K562 (cell line): ENCODE data around the gene TAS2R5. TPM values are rescaled to one million over a fixed set of nuclear protein-coding genes. Genes with fewer than 3 reads are reported as not detected.

Experiments
- ARID1B ChIP-seq: fragments of 450-650 bp; IDR thresholded peaks from 2 replicates; pipeline ENCODE4 v1.6.1; 2016; ENCODE audit warnings: antibody characterized with exemption, mild to moderate bottlenecking, inconsistent platforms
- BRD9 ChIP-seq: fragments of 450-650 bp; IDR thresholded peaks from 2 replicates; pipeline ENCODE4 v1.6.1; 2018; ENCODE audit warnings: low read depth; ENCODE audit not compliant: partially characterized antibody
- CBFA2T2 ChIP-seq: fragments of 450-650 bp; conservative IDR thresholded peaks from 2 replicates; pipeline ENCODE4 v1.6.1; 2017; ENCODE audit warnings: mild to moderate bottlenecking
- GTF2F1 ChIP-seq: IDR thresholded peaks from 2 replicates; pipeline ENCODE4 v1.6.1; 2011; ENCODE audit warnings: low read depth, low read length, improper control_type of control experiment
- KLF1 ChIP-seq: fragments of 450-650 bp; IDR thresholded peaks from 2 replicates; pipeline ENCODE4 v1.6.1; 2016; ENCODE audit warnings: missing genetic modification characterization, missing compliant biosample characterization
- MYNN ChIP-seq, 2 experiments: sonication (generic); formaldehyde crosslinking in 1 of 2; IDR thresholded peaks; 2 replicates each; pipeline versions ENCODE4 v1.5.0 to v1.6.1; 2016 to 2020; ENCODE audit warnings: antibody characterized with exemption in 1 of 2, missing genetic modification reagents in 1 of 2
- NCOR1 ChIP-seq: fragments of 450-650 bp; IDR thresholded peaks from 2 replicates; pipeline ENCODE4 v1.6.1; 2016; ENCODE audit warnings: mild to moderate bottlenecking, moderate library complexity
- NONO ChIP-seq, 2 experiments: fragments of 200-400 bp in 1 of 2; fragments of 450-650 bp in 1 of 2; formaldehyde crosslinking in 1 of 2; IDR thresholded peaks; 2 replicates each; pipeline ENCODE4 v1.6.1; 2017; ENCODE audit warnings: low read depth in 2 of 2, mild to moderate bottlenecking in 2 of 2, moderate library complexity in 2 of 2, low read length in 1 of 2
- SMARCA5 ChIP-seq: fragments of 450-650 bp; IDR thresholded peaks from 2 replicates; pipeline ENCODE4 v1.6.1; 2016
- TAF9B ChIP-seq: fragments of 450-650 bp; IDR thresholded peaks from 2 replicates; pipeline ENCODE4 v1.6.1; 2018; ENCODE audit warnings: mild to moderate bottlenecking; ENCODE audit not compliant: partially characterized antibody
- TAL1 ChIP-seq: fragments of 450-650 bp; IDR thresholded peaks from 2 replicates; pipeline ENCODE4 v1.6.1; 2016; ENCODE audit warnings: mild to moderate bottlenecking
- TCF7 ChIP-seq: sonication (generic); IDR thresholded peaks from 2 replicates; pipeline ENCODE4 v1.6.1; 2016; ENCODE audit warnings: antibody characterized with exemption, borderline replicate concordance
- TRIM24 ChIP-seq, 2 experiments: fragments of 450-650 bp; IDR thresholded peaks; 2 replicates each; pipeline ENCODE4 v1.6.1; 2016
- XRCC4 ChIP-seq: IDR thresholded peaks from one replicate; pipeline ENCODE4 v1.6.1; 2011; ENCODE audit not compliant: insufficient read depth, insufficient read length; ENCODE audit errors: extremely low read depth
- ZNF282 ChIP-seq: sonication (generic); formaldehyde crosslinking; IDR thresholded peaks from 2 replicates; pipeline ENCODE4 v1.8.1; 2023; ENCODE audit warnings: missing genetic modification reagents
- ZNF584 ChIP-seq: fragments of 200-800 bp; sonication (Bioruptor generic); IDR thresholded peaks from 2 replicates; pipeline ENCODE4 v1.6.1; 2016; ENCODE audit warnings: low read depth, mild to moderate bottlenecking, missing genetic modification characterization, missing compliant biosample characterization
- ZNF668 ChIP-seq: fragments of 250-450 bp; sonication (Bioruptor Pico); IDR thresholded peaks from 2 replicates; pipeline ENCODE4 v1.8.0; 2022; ENCODE audit warnings: mild to moderate bottlenecking, inconsistent platforms
- ZNF785 ChIP-seq: fragments of 250-450 bp; sonication (Bioruptor Pico); IDR thresholded peaks from 2 replicates; pipeline ENCODE4 v1.4.0; 2020; ENCODE audit warnings: mild to moderate bottlenecking
- ZNF830 ChIP-seq: fragments of 250-450 bp; sonication (Bioruptor Pico); IDR thresholded peaks from 2 replicates; pipeline ENCODE4 v1.5.0; 2021; ENCODE audit warnings: mild to moderate bottlenecking
- polyA plus RNA-seq, 8 experiments: library from polyadenylated mRNA; depleted of rRNA in 4 of 8; stranded (reverse) in 5 of 8; unstranded in 3 of 8; fragments of >200 nt; fragmentation: Nextera tagmentation in 2 of 8; fragmentation: Illumina TruSeq in 1 of 8; extraction: Ambion mirVana in 2 of 8; extraction: Trizol in 1 of 8; gene quantifications; 2 replicates each; pipeline versions ENCODE4 v1.2.1 to v1.2.3, GENCODE V29; 2011 to 2014; ENCODE audit warnings: inconsistent platforms in 1 of 8, missing spikeins in 1 of 8
- total RNA-seq, 7 experiments: library from RNA; depleted of rRNA in 6 of 7; stranded (reverse); fragments of >200 nt in 6 of 7; fragmentation: Illumina TruSeq in 2 of 7; extraction: Trizol in 2 of 7; gene quantifications; 2 replicates each; pipeline versions ENCODE4 v1.2.1 to v1.2.3, GENCODE V29; 2011 to 2021; ENCODE audit warnings: low replicate concordance in 1 of 7
- TF ChIP-seq, protein P1 (sequence below): sonication (generic); formaldehyde crosslinking; IDR thresholded peaks from 2 replicates; pipeline ENCODE4 v1.8.1; 2022; ENCODE audit warnings: missing genetic modification reagents
- TF ChIP-seq, protein P2 (sequence below): fragments of 250-450 bp; sonication (Bioruptor Pico); IDR thresholded peaks from 2 replicates; pipeline ENCODE4 v1.8.0; 2022; ENCODE audit warnings: inconsistent platforms, mild to moderate bottlenecking, moderate library complexity, borderline replicate concordance
- TF ChIP-seq, protein P3 (sequence below): fragments of 450-650 bp; IDR thresholded peaks from 2 replicates; pipeline ENCODE4 v1.6.1; 2018; ENCODE audit not compliant: partially characterized antibody
- TF ChIP-seq, protein P4 (sequence below): fragments of 250-450 bp; sonication (Bioruptor Pico); IDR thresholded peaks from 2 replicates; pipeline ENCODE4 v1.9.0; 2021; ENCODE audit warnings: mild to moderate bottlenecking, inconsistent platforms

Gene TAS2R5
- total and polyA plus RNA-seq, 9 of the 15 experiments (the other 6 are each of a cell fraction or from before 2014, with no cell fraction given): 0.35 to 4.5 (median 1.4) TPM

DNA sequence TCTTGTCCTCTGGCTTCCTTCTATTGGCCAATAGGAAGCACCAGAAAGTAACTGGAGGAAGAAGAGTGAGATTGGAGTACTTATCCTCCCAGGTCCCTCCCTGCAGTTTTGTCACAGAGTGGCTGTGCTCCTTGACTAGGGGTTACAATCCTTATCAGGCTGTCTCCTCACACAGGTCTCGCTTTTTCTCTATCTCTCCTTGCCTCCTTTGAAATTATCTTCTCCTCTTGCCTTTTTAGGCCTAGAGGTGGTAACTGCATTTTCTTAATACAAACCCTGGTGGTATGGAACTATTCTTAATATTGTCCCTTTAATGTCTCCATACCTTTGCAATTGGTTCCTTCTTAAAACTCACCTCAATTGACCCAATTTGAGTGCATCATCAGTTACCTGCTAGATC is 48.6 kb downstream of the TAS2R5 start (continued):
- no peak for TF ChIP-seq NONO (IDR thresholded peaks at IDR 0.05; ENCODE audit: low read depth in 2 of 2, low read length in 1 of 2)
- peak; percentile 19 to 68; a peak in 2 of 4 replicates for TF ChIP-seq TRIM24 (IDR thresholded peaks at IDR 0.05)
- TF ChIP-seq XRCC4: no peak
- TF ChIP-seq ZNF584 (CRISPR knock-in tag): no peak
- TF ChIP-seq SMARCA5: no peak
- TF ChIP-seq, protein P1, sequence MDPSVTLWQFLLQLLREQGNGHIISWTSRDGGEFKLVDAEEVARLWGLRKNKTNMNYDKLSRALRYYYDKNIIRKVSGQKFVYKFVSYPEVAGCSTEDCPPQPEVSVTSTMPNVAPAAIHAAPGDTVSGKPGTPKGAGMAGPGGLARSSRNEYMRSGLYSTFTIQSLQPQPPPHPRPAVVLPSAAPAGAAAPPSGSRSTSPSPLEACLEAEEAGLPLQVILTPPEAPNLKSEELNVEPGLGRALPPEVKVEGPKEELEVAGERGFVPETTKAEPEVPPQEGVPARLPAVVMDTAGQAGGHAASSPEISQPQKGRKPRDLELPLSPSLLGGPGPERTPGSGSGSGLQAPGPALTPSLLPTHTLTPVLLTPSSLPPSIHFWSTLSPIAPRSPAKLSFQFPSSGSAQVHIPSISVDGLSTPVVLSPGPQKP: no peak
- peak; percentile 88 for TF ChIP-seq TAL1
- TF ChIP-seq KLF1: no peak
- TF ChIP-seq TAF9B: no peak
- TF ChIP-seq NCOR1: peak; percentile 72
- TF ChIP-seq ZNF785 (CRISPR knock-in tag): no peak
- TF ChIP-seq TCF7: no peak
- TF ChIP-seq MYNN (IDR thresholded peaks at IDR 0.05): no peak
- no peak for TF ChIP-seq MYNN (CRISPR knock-in tag; IDR thresholded peaks at IDR 0.05)
- TF ChIP-seq ZNF668 (CRISPR knock-in tag): no peak
- TF ChIP-seq ZNF282 (CRISPR knock-in tag): no peak
- TF ChIP-seq, protein P2, sequence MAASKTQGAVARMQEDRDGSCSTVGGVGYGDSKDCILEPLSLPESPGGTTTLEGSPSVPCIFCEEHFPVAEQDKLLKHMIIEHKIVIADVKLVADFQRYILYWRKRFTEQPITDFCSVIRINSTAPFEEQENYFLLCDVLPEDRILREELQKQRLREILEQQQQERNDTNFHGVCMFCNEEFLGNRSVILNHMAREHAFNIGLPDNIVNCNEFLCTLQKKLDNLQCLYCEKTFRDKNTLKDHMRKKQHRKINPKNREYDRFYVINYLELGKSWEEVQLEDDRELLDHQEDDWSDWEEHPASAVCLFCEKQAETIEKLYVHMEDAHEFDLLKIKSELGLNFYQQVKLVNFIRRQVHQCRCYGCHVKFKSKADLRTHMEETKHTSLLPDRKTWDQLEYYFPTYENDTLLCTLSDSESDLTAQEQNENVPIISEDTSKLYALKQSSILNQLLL (CRISPR knock-in tag): no peak
- no peak for TF ChIP-seq BRD9
- TF ChIP-seq CBFA2T2: peak; percentile 85
- TF ChIP-seq, protein P3, sequence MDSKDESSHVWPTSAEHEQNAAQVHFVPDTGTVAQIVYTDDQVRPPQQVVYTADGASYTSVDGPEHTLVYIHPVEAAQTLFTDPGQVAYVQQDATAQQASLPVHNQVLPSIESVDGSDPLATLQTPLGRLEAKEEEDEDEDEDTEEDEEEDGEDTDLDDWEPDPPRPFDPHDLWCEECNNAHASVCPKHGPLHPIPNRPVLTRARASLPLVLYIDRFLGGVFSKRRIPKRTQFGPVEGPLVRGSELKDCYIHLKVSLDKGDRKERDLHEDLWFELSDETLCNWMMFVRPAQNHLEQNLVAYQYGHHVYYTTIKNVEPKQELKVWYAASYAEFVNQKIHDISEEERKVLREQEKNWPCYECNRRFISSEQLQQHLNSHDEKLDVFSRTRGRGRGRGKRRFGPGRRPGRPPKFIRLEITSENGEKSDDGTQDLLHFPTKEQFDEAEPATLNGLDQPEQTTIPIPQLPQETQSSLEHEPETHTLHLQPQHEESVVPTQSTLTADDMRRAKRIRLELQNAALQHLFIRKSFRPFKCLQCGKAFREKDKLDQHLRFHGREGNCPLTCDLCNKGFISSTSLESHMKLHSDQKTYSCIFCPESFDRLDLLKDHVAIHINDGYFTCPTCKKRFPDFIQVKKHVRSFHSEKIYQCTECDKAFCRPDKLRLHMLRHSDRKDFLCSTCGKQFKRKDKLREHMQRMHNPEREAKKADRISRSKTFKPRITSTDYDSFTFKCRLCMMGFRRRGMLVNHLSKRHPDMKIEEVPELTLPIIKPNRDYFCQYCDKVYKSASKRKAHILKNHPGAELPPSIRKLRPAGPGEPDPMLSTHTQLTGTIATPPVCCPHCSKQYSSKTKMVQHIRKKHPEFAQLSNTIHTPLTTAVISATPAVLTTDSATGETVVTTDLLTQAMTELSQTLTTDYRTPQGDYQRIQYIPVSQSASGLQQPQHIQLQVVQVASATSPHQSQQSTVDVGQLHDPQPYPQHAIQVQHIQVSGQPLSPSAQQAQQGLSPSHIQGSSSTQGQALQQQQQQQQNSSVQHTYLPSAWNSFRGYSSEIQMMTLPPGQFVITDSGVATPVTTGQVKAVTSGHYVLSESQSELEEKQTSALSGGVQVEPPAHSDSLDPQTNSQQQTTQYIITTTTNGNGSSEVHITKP: peak; percentile 20
- no peak for TF ChIP-seq GTF2F1
- TF ChIP-seq ZNF830 (CRISPR knock-in tag): no peak
- TF ChIP-seq ARID1B: peak; percentile 89
- TF ChIP-seq, protein P4, sequence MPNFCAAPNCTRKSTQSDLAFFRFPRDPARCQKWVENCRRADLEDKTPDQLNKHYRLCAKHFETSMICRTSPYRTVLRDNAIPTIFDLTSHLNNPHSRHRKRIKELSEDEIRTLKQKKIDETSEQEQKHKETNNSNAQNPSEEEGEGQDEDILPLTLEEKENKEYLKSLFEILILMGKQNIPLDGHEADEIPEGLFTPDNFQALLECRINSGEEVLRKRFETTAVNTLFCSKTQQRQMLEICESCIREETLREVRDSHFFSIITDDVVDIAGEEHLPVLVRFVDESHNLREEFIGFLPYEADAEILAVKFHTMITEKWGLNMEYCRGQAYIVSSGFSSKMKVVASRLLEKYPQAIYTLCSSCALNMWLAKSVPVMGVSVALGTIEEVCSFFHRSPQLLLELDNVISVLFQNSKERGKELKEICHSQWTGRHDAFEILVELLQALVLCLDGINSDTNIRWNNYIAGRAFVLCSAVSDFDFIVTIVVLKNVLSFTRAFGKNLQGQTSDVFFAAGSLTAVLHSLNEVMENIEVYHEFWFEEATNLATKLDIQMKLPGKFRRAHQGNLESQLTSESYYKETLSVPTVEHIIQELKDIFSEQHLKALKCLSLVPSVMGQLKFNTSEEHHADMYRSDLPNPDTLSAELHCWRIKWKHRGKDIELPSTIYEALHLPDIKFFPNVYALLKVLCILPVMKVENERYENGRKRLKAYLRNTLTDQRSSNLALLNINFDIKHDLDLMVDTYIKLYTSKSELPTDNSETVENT (CRISPR knock-in tag): no peak
